Neural cell (in vitro differentiated cells): ENCODE results near the gene ZMYM2. TPM values are rescaled to one million over a fixed set of nuclear protein-coding genes. Genes with fewer than 3 reads are reported as not detected.

Experiments
- H2AFZ ChIP-seq: fragments of 200-600, 300-800 bp; sonication (generic), shearing (Covaris generic); 2 replicates; pipeline ENCODE4 v1.6.0; 2014; ENCODE audit warnings: low read depth, mild to moderate bottlenecking, antibody characterized with exemption, low read length, moderate library complexity
- H3F3A ChIP-seq: fragments of 200-600 bp; shearing (Covaris generic); 2 replicates; pipeline ENCODE4 v1.6.1; 2016; ENCODE audit warnings: mild to moderate bottlenecking, moderate library complexity, mixed read lengths, antibody characterized with exemption, low read length; ENCODE audit not compliant: insufficient read depth, poor library complexity, severe bottlenecking
- H3K27ac ChIP-seq: fragments of 200-600, 300-800 bp; sonication (generic), shearing (Covaris generic); 2 replicates; pipeline ENCODE4 v1.5.1; 2014; ENCODE audit warnings: mild to moderate bottlenecking, low read length, moderate library complexity
- H3K27me3 ChIP-seq: fragments of 300-800, 200-600 bp; sonication (generic), shearing (Covaris generic); 2 replicates; pipeline ENCODE4 v1.6.0; 2014; ENCODE audit warnings: mild to moderate bottlenecking, low read depth, low read length, moderate library complexity; ENCODE audit not compliant: insufficient read depth
- H3K36me3 ChIP-seq: fragments of 300-800, 200-600 bp; sonication (generic), shearing (Covaris generic); 2 replicates; pipeline ENCODE4 v1.5.1; 2014; ENCODE audit warnings: mild to moderate bottlenecking, antibody characterized with exemption, low read length, moderate library complexity; ENCODE audit not compliant: insufficient read depth
- H3K4me2 ChIP-seq: fragments of 300-800, 200-600 bp; sonication (generic), shearing (Covaris generic); 2 replicates; pipeline ENCODE4 v1.6.0; 2014; ENCODE audit warnings: mild to moderate bottlenecking, low read length
- H3K4me3 ChIP-seq: fragments of 300-800, 200-600 bp; sonication (generic), shearing (Covaris generic); 2 replicates; pipeline ENCODE4 v1.5.1; 2014; ENCODE audit warnings: mild to moderate bottlenecking, low read length, moderate library complexity
- H3K79me2 ChIP-seq: fragments of 200-600 bp; shearing (Covaris generic); replicated peaks from 2 replicates; pipeline ENCODE4 v1.6.0; 2014; ENCODE audit warnings: mild to moderate bottlenecking, low read length, moderate library complexity; ENCODE audit not compliant: insufficient read depth
- H3K9ac ChIP-seq: fragments of 300-800, 200-600 bp; sonication (generic), shearing (Covaris generic); 2 replicates; pipeline ENCODE4 v1.6.1; 2016; ENCODE audit warnings: mild to moderate bottlenecking, low read length, mixed read lengths
- H3K9me2 ChIP-seq: fragments of 200-600 bp; shearing (Covaris generic); 2 replicates; pipeline ENCODE4 v1.6.1; 2016; ENCODE audit warnings: mild to moderate bottlenecking, low read length, mixed read lengths; ENCODE audit not compliant: insufficient read depth
- H3K9me3 ChIP-seq: fragments of 200-600, 300-800 bp; sonication (generic), shearing (Covaris generic); 2 replicates; pipeline ENCODE4 v1.6.1; 2016; ENCODE audit warnings: mild to moderate bottlenecking, mixed run types, low read length, moderate library complexity, mixed read lengths
- H4K20me1 ChIP-seq: fragments of 200-600 bp; shearing (Covaris generic); 2 replicates; pipeline ENCODE4 v1.6.1; 2016; ENCODE audit warnings: mild to moderate bottlenecking, mixed run types; ENCODE audit not compliant: insufficient read depth
- EP300 ChIP-seq: fragments of 450-650 bp; conservative IDR thresholded peaks from 2 replicates; pipeline ENCODE4 v1.6.1; 2014; ENCODE audit warnings: antibody characterized with exemption, mild to moderate bottlenecking, moderate library complexity; ENCODE audit not compliant: poor library complexity, severe bottlenecking
- EZH2 ChIP-seq: fragments of 200-600, 300-800 bp; shearing (Covaris generic), sonication (generic); IDR thresholded peaks from 2 replicates; pipeline ENCODE4 v1.6.1; 2014; ENCODE audit warnings: antibody characterized with exemption, low read length, borderline replicate concordance, mild to moderate bottlenecking; ENCODE audit not compliant: insufficient read depth, poor library complexity, severe bottlenecking
- MXI1 ChIP-seq: fragments of 450-650 bp; conservative IDR thresholded peaks from 2 replicates; pipeline ENCODE4 v1.6.1; 2014; ENCODE audit warnings: antibody characterized with exemption, mild to moderate bottlenecking; ENCODE audit not compliant: poor library complexity, severe bottlenecking
- POLR2AphosphoS5 ChIP-seq: IDR thresholded peaks from 2 replicates; pipeline ENCODE4 v1.6.1; 2012
- RAD21 ChIP-seq: fragments of 450-650 bp; conservative IDR thresholded peaks from 2 replicates; pipeline ENCODE4 v1.6.1; 2014; ENCODE audit warnings: antibody characterized with exemption, mild to moderate bottlenecking, moderate library complexity
- SMC3 ChIP-seq: fragments of 450-650 bp; conservative IDR thresholded peaks from 2 replicates; pipeline ENCODE4 v1.6.1; 2014; ENCODE audit warnings: antibody characterized with exemption, mild to moderate bottlenecking, moderate library complexity; ENCODE audit not compliant: poor library complexity
- TAF1 ChIP-seq: IDR thresholded peaks from 2 replicates; pipeline ENCODE4 v1.6.1; 2012; ENCODE audit warnings: low read depth
- polyA plus RNA-seq: library from polyadenylated mRNA; depleted of rRNA; stranded (reverse); fragments of >200 nt; gene quantifications from 2 replicates; pipeline ENCODE4 v1.2.3, GENCODE V29; 2014
- TF ChIP-seq, protein P1 (sequence below): IDR thresholded peaks from 2 replicates; pipeline ENCODE4 v1.6.1; 2012; ENCODE audit warnings: borderline replicate concordance
- TF ChIP-seq, protein P2 (sequence below): fragments of 450-650 bp; IDR thresholded peaks from 2 replicates; pipeline ENCODE4 v1.5.1; 2014; ENCODE audit warnings: antibody characterized with exemption, mild to moderate bottlenecking, moderate library complexity; ENCODE audit not compliant: poor library complexity, severe bottlenecking

Gene ZMYM2
- polyA plus RNA-seq, 1 donor from 2014 or later, result 92.2 TPM

- no peak overlapping the region for H3K27ac ChIP-seq
- no peaks in the 10 kb centered on the region for H3F3A ChIP-seq
- H3K36me3 ChIP-seq, result peaks cover 4% of the 10 kb centered on the region
- H3K4me2 ChIP-seq, result no peak overlapping the region
- no peak overlapping the region for H3K9ac ChIP-seq
- no peaks in the 10 kb centered on the region for H3K9me2 ChIP-seq
- H3K4me3 ChIP-seq, result no peak overlapping the region
- peaks cover 33% of the 10 kb centered on the region for H3K79me2 ChIP-seq
- peaks cover 3% of the 10 kb centered on the region for H3K9me3 ChIP-seq
- H2AFZ ChIP-seq, result no peak overlapping the region
- no peaks in the 10 kb centered on the region for H3K27me3 ChIP-seq
- H4K20me1 ChIP-seq, result no peaks in the 10 kb centered on the region
- no peak for TF ChIP-seq EZH2
- no peak for TF ChIP-seq RAD21
- TF ChIP-seq EP300, result no peak
- no peak for TF ChIP-seq SMC3
- no peak for TF ChIP-seq MXI1
- TF ChIP-seq, protein P1, sequence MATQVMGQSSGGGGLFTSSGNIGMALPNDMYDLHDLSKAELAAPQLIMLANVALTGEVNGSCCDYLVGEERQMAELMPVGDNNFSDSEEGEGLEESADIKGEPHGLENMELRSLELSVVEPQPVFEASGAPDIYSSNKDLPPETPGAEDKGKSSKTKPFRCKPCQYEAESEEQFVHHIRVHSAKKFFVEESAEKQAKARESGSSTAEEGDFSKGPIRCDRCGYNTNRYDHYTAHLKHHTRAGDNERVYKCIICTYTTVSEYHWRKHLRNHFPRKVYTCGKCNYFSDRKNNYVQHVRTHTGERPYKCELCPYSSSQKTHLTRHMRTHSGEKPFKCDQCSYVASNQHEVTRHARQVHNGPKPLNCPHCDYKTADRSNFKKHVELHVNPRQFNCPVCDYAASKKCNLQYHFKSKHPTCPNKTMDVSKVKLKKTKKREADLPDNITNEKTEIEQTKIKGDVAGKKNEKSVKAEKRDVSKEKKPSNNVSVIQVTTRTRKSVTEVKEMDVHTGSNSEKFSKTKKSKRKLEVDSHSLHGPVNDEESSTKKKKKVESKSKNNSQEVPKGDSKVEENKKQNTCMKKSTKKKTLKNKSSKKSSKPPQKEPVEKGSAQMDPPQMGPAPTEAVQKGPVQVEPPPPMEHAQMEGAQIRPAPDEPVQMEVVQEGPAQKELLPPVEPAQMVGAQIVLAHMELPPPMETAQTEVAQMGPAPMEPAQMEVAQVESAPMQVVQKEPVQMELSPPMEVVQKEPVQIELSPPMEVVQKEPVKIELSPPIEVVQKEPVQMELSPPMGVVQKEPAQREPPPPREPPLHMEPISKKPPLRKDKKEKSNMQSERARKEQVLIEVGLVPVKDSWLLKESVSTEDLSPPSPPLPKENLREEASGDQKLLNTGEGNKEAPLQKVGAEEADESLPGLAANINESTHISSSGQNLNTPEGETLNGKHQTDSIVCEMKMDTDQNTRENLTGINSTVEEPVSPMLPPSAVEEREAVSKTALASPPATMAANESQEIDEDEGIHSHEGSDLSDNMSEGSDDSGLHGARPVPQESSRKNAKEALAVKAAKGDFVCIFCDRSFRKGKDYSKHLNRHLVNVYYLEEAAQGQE, result no peak
- TF ChIP-seq, protein P2, sequence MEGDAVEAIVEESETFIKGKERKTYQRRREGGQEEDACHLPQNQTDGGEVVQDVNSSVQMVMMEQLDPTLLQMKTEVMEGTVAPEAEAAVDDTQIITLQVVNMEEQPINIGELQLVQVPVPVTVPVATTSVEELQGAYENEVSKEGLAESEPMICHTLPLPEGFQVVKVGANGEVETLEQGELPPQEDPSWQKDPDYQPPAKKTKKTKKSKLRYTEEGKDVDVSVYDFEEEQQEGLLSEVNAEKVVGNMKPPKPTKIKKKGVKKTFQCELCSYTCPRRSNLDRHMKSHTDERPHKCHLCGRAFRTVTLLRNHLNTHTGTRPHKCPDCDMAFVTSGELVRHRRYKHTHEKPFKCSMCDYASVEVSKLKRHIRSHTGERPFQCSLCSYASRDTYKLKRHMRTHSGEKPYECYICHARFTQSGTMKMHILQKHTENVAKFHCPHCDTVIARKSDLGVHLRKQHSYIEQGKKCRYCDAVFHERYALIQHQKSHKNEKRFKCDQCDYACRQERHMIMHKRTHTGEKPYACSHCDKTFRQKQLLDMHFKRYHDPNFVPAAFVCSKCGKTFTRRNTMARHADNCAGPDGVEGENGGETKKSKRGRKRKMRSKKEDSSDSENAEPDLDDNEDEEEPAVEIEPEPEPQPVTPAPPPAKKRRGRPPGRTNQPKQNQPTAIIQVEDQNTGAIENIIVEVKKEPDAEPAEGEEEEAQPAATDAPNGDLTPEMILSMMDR, result no peak
- TF ChIP-seq POLR2AphosphoS5, result no peak
These were observed 84.8 kb downstream of the ZMYM2 start for GRCh38 chr13:20043207-20043925.

- Histone ChIP-seq H4K20me1 (no peaks in the 10 kb centered on the region), H3K27ac (no peak overlapping the region), H3K9ac (no peak overlapping the region), H3K36me3 (peaks cover 4% of the 10 kb centered on the region), H3K9me3 (peaks cover 1% of the 10 kb centered on the region), H3K79me2 (peaks cover 31% of the 10 kb centered on the region), H3F3A (no peaks in the 10 kb centered on the region), H3K9me2 (no peaks in the 10 kb centered on the region), H3K4me2 (no peak overlapping the region), H3K27me3 (no peaks in the 10 kb centered on the region), H3K4me3 (no peak overlapping the region), H2AFZ (no peak overlapping the region)
- TF ChIP-seq EZH2 (no peak), POLR2AphosphoS5 (no peak), TAF1 (no peak), EP300 (no peak), MXI1 (no peak), SMC3 (no peak), RAD21 (no peak)
- TF ChIP-seq, protein P1, result no peak
- TF ChIP-seq, protein P2, result no peak
These were observed 85.6 kb downstream of the ZMYM2 start for GRCh38 chr13:20044086-20044485.
